Stimulated activated CD4-positive, alpha-beta T cell treated with anti-CD3 and anti-CD28 coated beads, Interleukin-4, amount 100 ng/mL, for 1 hour (primary cell): ENCODE results near the gene TENT4A.

ENCODE experiments used
- DNase-seq: peaks from one replicate; pipeline ENCODE4 v3.0.0-alpha.2; 2020

Gene TENT4A

GRCh38 chr5:6718718-6719117 is 5.5 kb downstream of the TENT4A start:
- DNase-seq = no peak

GRCh38 chr5:6719417-6719816 is 6.2 kb downstream of the TENT4A start:
- DNase-seq = no peak

GRCh38 chr5:6719896-6720560 is 6.8 kb downstream of the TENT4A start:
- no peak for DNase-seq

DNA sequence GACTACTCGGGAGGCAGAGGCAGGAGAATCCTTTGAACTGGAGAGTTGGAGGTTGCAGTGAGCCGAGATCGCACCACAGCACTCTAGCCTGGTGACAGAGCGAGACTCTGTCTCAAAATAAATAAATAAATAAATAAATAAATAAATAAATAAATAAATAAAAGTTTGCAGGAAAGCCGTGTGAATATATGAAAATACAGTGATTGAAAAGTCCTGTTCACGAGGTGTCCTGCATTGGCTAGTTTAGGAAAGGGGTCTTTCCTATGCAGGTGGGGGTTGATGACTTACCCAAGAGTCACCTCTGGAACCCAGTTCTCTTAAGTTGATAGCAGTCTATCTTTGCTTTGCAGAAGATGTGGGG is 7.3 kb downstream of the TENT4A start:
- no peak for DNase-seq

DNA sequence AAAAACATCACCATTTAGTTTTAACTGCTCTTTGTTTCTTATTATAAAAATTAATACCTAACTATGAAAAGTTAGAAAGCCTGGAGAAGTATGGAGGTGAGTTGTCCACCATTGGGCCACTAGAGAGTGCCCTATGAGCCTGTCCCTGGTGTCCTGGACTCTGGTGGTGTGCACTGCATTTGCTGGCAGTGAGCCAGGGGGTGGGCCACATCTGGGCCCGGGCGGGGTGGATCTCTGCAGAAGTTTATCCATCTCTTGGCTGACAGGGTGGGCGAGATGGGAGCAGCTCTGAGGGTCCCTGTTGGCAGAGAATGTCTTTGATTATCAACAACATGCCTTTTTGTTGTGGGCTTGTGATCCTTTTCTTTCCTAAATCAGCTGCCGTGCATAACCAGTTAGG is 8.2 kb downstream of the TENT4A start:
- DNase-seq = no peak

DNA sequence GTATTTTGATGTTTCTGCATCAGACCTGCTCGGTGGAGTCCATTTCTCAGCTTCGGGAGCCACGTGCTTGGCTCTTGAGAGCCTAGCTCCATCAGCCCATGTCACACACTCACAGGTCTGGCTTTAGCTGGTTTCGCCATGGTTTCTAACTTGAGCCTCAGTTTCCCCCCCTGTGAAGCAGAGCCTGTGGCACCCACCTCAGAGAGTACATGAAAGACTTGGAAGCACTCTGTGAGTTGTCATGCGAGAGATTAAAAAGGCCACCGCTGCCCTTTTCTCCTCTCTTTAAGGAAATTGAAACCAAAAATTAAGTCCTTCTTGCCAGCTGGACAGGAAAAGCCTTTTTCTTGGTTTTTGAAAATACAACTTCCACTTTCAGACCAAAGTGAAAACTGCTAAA is 8.8 kb downstream of the TENT4A start:
- no peak for DNase-seq

- no peak for DNase-seq
These were observed 10.0 kb downstream of the TENT4A start for GRCh38 chr5:6723122-6723815.

- DNase-seq = no peak
These were observed 10.6 kb downstream of the TENT4A start for GRCh38 chr5:6723816-6724300.

DNA sequence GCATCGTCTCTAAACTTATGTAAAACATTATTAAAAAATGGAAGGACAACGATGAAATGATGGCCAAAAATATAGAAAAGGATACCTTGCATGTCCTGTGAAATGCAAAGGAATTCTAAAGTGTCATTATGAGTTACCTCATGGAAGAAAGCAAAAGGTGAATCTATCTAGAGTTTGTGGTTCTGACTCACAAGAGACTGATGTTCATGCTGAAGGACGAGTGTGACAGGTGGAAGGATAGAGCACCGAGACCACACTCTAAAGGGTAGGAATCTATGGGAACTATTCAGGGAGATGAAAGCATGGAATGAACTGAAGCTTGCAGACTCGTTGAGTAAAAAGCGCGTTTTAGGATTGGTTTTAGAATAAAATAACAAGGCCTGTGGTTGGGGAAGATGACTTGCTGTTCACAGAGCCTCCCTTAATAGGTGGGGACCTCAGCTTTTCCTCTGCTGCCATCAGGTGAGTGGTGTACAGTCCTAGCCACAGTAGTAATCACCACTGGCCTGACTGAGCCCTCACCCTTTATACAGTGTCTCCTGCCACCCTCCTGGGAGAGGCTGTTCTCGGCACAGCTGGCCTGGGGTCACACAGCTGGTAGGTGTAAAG is 11.2 kb downstream of the TENT4A start:
- DNase-seq = no peak

DNA sequence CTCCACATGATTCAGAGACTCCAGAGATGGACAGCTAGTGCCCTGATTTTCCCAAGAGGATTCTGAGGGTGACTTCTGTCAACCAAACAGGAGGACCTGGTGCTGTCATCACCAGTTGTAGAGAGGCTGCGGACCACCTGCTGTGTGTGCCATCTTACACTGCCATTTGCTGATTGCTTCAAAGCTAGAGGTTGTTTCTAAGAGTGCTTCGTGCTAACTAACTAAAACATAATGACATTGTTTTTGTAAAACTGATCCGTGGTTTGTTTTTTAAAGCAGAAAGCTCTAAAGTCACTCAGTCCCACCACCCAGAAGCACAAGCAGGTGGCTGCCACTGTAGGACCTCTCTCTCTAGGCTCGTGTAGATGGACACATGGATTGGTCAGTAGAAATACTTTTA is 12.2 kb downstream of the TENT4A start:
- no peak for DNase-seq

- no peak for DNase-seq
These were observed 12.8 kb downstream of the TENT4A start for GRCh38 chr5:6726006-6726405.

- DNase-seq = no peak
These were observed 14.0 kb downstream of the TENT4A start for GRCh38 chr5:6727231-6727630.

DNA sequence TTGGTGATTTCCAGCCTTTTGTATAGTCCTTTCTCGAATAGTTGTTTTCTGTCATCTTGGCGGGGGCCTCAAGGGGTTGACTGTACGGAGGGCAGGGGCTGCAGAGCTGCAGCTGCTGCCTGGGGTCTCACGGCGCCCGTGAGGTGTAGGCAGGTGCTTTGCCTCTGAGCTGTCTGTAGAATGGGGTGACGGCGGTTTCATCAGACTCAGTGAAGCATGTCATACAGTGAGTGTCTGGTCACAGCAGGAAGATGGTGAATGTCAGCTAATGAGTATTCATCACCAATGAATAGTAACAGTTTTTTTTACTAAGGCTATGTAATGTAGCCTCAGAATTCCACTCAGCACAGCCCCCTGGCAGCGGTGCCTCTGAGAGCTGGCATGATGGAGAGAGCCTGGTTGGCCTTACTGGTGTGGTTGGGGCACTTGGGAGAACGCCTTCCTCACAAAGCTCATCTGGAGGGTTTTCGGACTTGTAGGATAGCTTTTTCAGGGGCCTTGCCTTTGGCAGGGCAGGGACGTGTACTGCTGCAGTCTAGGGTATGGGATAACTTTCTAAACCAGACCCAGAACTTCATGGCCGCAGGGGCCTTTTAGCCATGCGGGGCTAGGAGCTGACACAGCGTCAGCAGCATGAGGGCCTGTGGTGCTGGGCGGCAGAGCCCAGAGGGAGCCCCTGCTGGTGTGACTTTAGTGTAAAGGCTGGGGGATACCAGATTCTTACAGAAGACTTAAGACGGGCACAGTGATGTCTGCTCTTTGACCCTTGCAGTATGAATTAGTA is 15.0 kb downstream of the TENT4A start:
- no peak for DNase-seq

DNA sequence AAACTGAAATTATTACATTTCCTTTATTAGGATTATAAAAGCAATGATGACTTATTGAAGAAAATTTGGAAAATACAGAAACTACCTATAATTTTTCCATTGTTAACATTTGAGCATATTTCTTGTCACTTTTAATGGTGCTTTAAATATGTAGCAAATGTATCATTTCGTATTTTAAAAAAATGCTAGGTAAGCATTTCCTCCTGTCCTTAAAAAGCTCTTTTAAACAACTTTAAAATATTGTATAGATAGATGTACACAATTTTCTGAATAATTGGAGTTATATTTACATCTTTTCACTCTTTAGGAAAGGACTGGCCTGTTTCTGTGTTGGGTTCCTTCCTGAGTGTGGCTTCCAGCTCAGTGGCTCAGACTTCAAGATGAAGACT is 15.6 kb downstream of the TENT4A start:
- no peak for DNase-seq

DNA sequence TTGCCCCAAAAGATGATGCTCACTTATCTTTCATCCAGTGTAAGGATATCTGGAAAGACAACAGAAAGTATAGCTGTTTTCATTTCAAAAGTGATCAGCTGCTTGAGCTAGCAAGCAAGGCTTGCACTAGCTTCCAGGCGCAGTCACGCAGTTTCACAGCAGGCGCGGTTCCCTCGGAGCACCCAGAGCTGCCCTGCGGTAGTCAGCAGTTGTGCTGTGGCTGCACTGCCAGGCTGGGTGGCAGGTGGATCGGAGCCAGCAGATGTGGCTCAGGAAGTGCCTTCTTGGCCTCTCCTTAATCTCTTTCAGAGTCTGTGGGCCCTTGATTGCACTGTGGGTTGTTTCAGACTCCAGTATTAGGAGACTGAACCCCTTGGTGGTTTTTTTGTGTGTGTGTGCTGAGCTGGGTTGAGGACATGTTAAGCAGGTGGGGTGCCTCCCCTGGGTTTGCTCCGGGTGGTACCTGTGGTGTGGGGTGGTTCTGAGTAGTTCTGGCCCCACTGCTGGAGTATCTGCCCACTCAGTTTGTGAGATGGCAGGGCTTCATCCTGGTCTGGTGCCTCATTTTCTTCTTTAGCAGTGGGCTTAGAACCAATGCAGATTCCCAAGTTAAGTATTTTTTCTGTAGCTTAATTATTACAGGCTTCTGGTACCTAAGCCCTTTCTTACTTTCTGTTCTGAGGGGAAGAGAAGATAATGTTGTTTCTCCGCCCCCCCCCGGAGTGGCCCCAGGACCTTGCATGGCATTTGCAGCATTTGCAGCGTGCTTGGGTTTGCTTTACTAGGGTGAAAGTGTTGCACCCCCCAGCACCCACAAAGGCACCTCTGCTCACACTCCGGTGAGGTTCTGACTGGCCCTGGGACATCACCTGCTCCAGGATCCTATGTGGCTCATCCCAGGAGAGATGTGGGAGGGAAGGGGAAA is 16.4 kb downstream of the TENT4A start:
- peak; percentile 32 for DNase-seq

GRCh38 chr5:6730407-6730806 is 17.2 kb downstream of the TENT4A start:
- DNase-seq = peak; percentile 29

DNA sequence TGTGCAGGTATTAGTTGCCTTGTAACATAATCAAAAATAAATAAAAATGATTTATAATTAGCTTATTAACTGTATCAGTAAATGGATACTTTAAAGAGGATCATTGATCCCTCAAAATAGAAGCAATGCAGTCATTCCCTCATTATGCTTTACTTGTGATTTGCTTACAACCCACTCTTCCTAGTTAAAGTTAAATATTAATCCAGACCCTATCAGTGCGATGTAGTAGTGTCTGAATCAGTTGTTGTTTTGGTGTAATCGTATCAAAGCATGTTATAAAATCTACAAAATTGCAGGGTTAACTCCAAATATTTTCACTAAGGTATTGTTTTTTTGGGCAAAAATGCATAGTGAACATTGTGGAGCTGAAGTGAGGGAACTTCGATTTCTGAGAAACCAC is 17.6 kb downstream of the TENT4A start:
- no peak for DNase-seq

DNA sequence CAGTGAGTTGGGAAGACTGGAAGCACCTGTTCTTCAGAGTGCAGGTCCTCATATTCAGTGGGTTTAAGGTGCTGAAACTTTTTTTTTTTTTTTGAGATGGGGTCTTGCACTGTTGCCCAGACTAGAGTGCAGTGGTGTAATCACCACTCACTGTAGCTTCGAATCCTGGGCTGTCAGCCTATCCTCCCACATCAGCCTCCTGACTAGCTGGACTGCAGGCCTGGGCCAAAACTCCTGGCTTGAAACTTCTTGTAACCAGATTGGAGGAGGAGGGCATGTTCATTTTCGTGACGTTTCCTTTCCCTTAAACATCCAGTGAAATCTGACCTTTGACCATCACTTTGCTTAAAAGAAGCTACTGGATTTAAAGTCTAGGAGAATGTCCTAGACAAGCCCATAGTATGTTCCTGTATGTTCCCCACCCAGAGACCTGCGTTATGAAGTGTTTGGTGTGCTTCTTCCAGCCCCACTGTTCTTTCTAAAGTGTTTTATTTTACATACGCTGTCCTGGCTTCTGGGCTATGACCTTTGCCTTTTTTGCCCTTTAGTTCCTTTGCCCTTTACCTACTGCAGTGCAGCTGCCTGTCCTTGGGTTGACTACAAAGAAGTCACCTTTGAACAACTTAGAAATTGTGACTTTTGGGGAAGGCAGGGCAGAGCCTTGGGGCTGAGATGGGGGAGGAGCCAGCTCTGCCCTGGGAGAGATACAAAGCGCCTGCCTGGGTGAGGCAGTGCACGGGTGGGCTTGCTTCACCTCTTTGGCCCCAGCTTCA is 18.4 kb downstream of the TENT4A start:
- no peak for DNase-seq

GRCh38 chr5:6732634-6733410 is 19.6 kb downstream of the TENT4A start:
- DNase-seq = no peak

- DNase-seq = no peak
These were observed 20.4 kb downstream of the TENT4A start for GRCh38 chr5:6733411-6734242.
